HepG2 (cell line): Measurements from ENCODE around the gene LSR. TPM values are rescaled to one million over a fixed set of nuclear protein-coding genes. Genes with fewer than 3 reads are reported as not detected.

ENCODE experiments used
- ATAC-seq: fragments of 200-7000 bp; cut with Tn5 transposase; 3 replicates; pipeline ENCODE4 v1.9.1; 2020; ENCODE audit warnings: mild to moderate bottlenecking, moderate library complexity
- BruUV-seq: library from RNA; stranded (reverse); fragments of 400-500 nt; replicated peaks from 2 replicates; lab custom pipeline; 2021; lab: Mats Ljungman, UMichigan
- CTCF ChIA-PET: fragments of 300-600 bp; formaldehyde crosslinking; extraction: SDS; loops from one replicate; lab custom pipeline; 2021; ENCODE audit warnings: low total read pairs, inconsistent platforms, low intra/inter-chr PET ratio; lab: Yijun Ruan, JAX
- POLR2A ChIA-PET: fragments of 350-600 bp; sonication (Branson Sonifier 250); formaldehyde crosslinking; loops from one replicate; lab custom pipeline; 2020; ENCODE audit warnings: antibody characterized with exemption, inconsistent platforms; lab: Yijun Ruan, JAX
- DNase-seq: peaks from one replicate; pipeline ENCODE4 v3.0.0-alpha.2; 2015; ENCODE audit warnings: low spot score
- FAIRE-seq: peaks from 3 replicates; lab custom pipeline; 2011; peaks lifted over from hg19 to GRCh38; lab: Jason Lieb, UNC
- H2AFZ ChIP-seq: one replicate; pipeline ENCODE4 v1.6.1; 2011; ENCODE audit warnings: low read length, inconsistent platforms
- H3K27ac ChIP-seq: fragments of 300-600 bp; 3 replicates; pipeline ENCODE4 v1.8.0; 2011; ENCODE audit warnings: mixed run types, mild to moderate bottlenecking, mixed read lengths, low read length, inconsistent platforms; ENCODE audit not compliant: insufficient read depth; ENCODE audit errors: extremely low read length
- H3K27me3 ChIP-seq, 2 experiments: fragments of 200-600 bp in 1 of 2; 2 replicates in 1 of 2; 3 replicates in 1 of 2; pipeline versions ENCODE4 v1.6.0 to v1.8.0; 2011; ENCODE audit warnings: low read length in 2 of 2, mild to moderate bottlenecking in 2 of 2, moderate library complexity in 2 of 2, inconsistent platforms in 1 of 2; ENCODE audit not compliant: insufficient read depth in 2 of 2, control insufficient read depth in 1 of 2
- H3K36me3 ChIP-seq, 2 experiments: fragments of 200-600 bp in 1 of 2; replicated peaks in 1 of 2; 2 replicates in 1 of 2; 3 replicates in 1 of 2; pipeline versions ENCODE4 v1.5.1 to v1.8.0; 2011; ENCODE audit warnings: low read length in 2 of 2, inconsistent platforms in 1 of 2; ENCODE audit not compliant: insufficient read depth in 2 of 2, control insufficient read depth in 1 of 2
- H3K4me1 ChIP-seq: 2 replicates; pipeline ENCODE4 v1.5.1; 2012; ENCODE audit warnings: low read length, inconsistent platforms; ENCODE audit not compliant: insufficient read depth
- H3K4me2 ChIP-seq: 2 replicates; pipeline ENCODE4 v1.6.0; 2011; ENCODE audit warnings: low read depth, low read length, inconsistent platforms
- H3K4me3 ChIP-seq, 3 experiments: fragments of 200-600 bp in 1 of 3; sonication (generic), shearing (Covaris generic) in 1 of 3; replicated peaks in 1 of 3; 2 replicates each; pipeline ENCODE4 v1.5.1; 2011 to 2016; ENCODE audit warnings: low read length in 3 of 3, inconsistent platforms in 2 of 3, low read depth in 2 of 3, mild to moderate bottlenecking in 2 of 3, control low read depth in 1 of 3, mixed read lengths in 1 of 3; ENCODE audit not compliant: insufficient read depth in 1 of 3
- H3K79me2 ChIP-seq: one replicate; pipeline ENCODE4 v1.6.1; 2011; ENCODE audit warnings: low read length, inconsistent platforms; ENCODE audit not compliant: insufficient read depth
- H3K9ac ChIP-seq: 2 replicates; pipeline ENCODE4 v1.6.0; 2011; ENCODE audit warnings: mild to moderate bottlenecking, low read depth, low read length, inconsistent platforms; ENCODE audit not compliant: insufficient read depth
- H3K9me3 ChIP-seq: 2 replicates; pipeline ENCODE4 v1.5.1; 2012; ENCODE audit warnings: mild to moderate bottlenecking, low read length
- H4K20me1 ChIP-seq: 2 replicates; pipeline ENCODE4 v1.6.0; 2011; ENCODE audit warnings: inconsistent platforms, mild to moderate bottlenecking, low read length, moderate library complexity; ENCODE audit not compliant: insufficient read depth
- ARID4A ChIP-seq: sonication (generic); formaldehyde crosslinking; IDR thresholded peaks from 2 replicates; pipeline ENCODE4 v1.5.0; 2020; ENCODE audit warnings: mild to moderate bottlenecking, missing genetic modification reagents, borderline replicate concordance
- JUND ChIP-seq: sonication (generic); formaldehyde crosslinking; IDR thresholded peaks from 2 replicates; pipeline ENCODE4 v1.8.0; 2022; ENCODE audit warnings: mild to moderate bottlenecking, missing genetic modification reagents
- MLLT10 ChIP-seq: sonication (generic); formaldehyde crosslinking; IDR thresholded peaks from 2 replicates; pipeline ENCODE4 v1.4.0; 2020; ENCODE audit warnings: missing genetic modification reagents
- ZBTB38 ChIP-seq: sonication (generic); formaldehyde crosslinking; IDR thresholded peaks from 2 replicates; pipeline ENCODE4 v1.5.1; 2020; ENCODE audit warnings: mild to moderate bottlenecking, missing genetic modification reagents
- ZBTB4 ChIP-seq: sonication (generic); formaldehyde crosslinking; IDR thresholded peaks from 2 replicates; pipeline ENCODE4 v1.4.0; 2020; ENCODE audit warnings: missing genetic modification reagents, mild to moderate bottlenecking, borderline replicate concordance
- WGBS: methylation state at CpG from one replicate; pipeline ENCODE4 v1.1.6; 2017; ENCODE audit warnings: low lambda C conversion rate; 5-methylcytosine and 5-hydroxymethylcytosine counted together
- in situ Hi-C: cut with HindIII; loops from 2 replicates; pipeline ENCODE4 v1.10.0; 2017; ENCODE audit warnings: low pct_unique_long_range_greater_than_20kb; ENCODE audit not compliant: extremely low pct_ligation_motif_present
- intact Hi-C: fragments of 100-400 bp; cut with micrococcal nuclease; formaldehyde crosslinking; loops from one replicate; pipeline ENCODE4 v1.10.0; 2022; ENCODE audit not compliant: unreplicated experiment
- polyA plus RNA-seq, 8 experiments: library from polyadenylated mRNA; depleted of rRNA in 3 of 8; stranded (reverse) in 7 of 8; unstranded in 1 of 8; fragments of >200 nt; fragmentation: Illumina TruSeq in 4 of 8; extraction: Trizol in 4 of 8; gene quantifications; 2 replicates each; pipeline versions ENCODE4 v1.2.1 to v1.2.3, GENCODE V29; 2011 to 2016; ENCODE audit warnings: low read depth in 4 of 8, missing spikeins in 1 of 8, mixed read lengths in 1 of 8; ENCODE audit not compliant: insufficient read depth in 1 of 8
- total RNA-seq, 5 experiments: library from RNA; depleted of rRNA; stranded (reverse); fragments of >200 nt; fragmentation: Illumina TruSeq; extraction: Trizol; gene quantifications; 2 replicates each; pipeline ENCODE4 v1.2.3, GENCODE V29; 2016; ENCODE audit warnings: low read depth in 1 of 5

LSR gene
- total and polyA plus RNA-seq, 2 of the 13 experiments (the other 11 are each of a cell fraction or from before 2014, with no cell fraction given), result 29.2 to 79.2 TPM

- TF ChIP-seq MLLT10 (CRISPR knock-in tag), result no peak
- TF ChIP-seq, all 625 proteins: peak for 0
These were observed 55.2 kb downstream of the LSR start (continued) for GRCh38 chr19:35304036-35304435.

- ChIA-PET POLR2A (interaction anchor here (1.3 to 2.6 kb wide), 2 partner anchors 11 to 36 kb away, joined by 4 to 7 read pairs; partner anchors contain the start of gene USF2), CTCF (no interaction called here)
- no peak for DNase-seq
- no peaks in the 10 kb centered on the region for H4K20me1 ChIP-seq
- in situ Hi-C loops, result no loop called here
- no peaks in the 10 kb centered on the region for H3K9me3 ChIP-seq
- intact Hi-C loops, result no loop called here
- no peak overlapping the region for H2AFZ ChIP-seq
- H3K9ac ChIP-seq, result peak overlapping the region; percentile 41; the same call in 1 of the 2 replicates
- peaks cover 56% of the 10 kb centered on the region for H3K4me1 ChIP-seq
- H3K27me3 ChIP-seq, result no peaks in the 10 kb centered on the region
- H3K27ac ChIP-seq, result peak overlapping the region; percentile 77
- no peak for FAIRE-seq
- WGBS, result 90% methylated on average over 5 of the region's 6 CpGs
- no peaks in the 10 kb centered on the region for H3K79me2 ChIP-seq
- no peak for ATAC-seq
- no peaks in the 10 kb centered on the region for H3K36me3 ChIP-seq
- 0 out of 2 replicates have a peak, but pooled peaks have one; percentile 1 for TF ChIP-seq ARID4A (CRISPR knock-in tag)
- TF ChIP-seq ZBTB38 (CRISPR knock-in tag), result peak; percentile 47; the same call in 1 of the 2 replicates
- peak; percentile 14; the same call in 1 of the 2 replicates for TF ChIP-seq ZBTB4 (CRISPR knock-in tag)
- TF ChIP-seq JUND, result no peak
- TF ChIP-seq, all 625 proteins: peak for 3
- BruUV-seq, result no TSS peak
- Histone ChIP-seq H3K4me3 (no peak overlapping the region), H3K4me2 (no peak overlapping the region)
These were observed 56.4 kb downstream of the LSR start for GRCh38 chr19:35305181-35305580.
